Measurements from ENCODE around the gene LAMP1.

LAMP1 gene

GRCh38 chr13:113329656-113330312, 32.7 kb downstream of the LAMP1 start:
- no peak for DNase-seq (ENCODE audit: extremely low read depth, low read depth)

DNA sequence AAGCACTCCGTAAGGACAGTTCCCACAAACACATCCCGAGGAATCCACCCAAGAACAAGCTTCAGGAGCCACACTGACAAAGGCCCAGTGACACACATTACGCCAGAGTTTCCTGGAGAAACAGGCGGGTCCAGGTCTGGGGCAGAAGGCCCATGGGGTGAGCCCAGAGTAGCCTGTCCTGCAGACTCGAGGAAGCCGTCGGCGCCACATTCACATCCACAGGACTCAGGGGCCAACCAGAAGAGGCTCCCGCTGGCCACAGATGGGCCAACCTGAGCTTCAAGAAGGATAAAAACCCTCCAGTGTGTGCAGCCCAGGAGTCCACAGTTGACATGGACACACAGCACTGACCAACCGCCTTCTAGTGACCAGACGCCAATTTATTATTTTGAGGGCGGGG, 35.6 kb downstream of the LAMP1 start:
- TF ChIP-seq, protein P1, sequence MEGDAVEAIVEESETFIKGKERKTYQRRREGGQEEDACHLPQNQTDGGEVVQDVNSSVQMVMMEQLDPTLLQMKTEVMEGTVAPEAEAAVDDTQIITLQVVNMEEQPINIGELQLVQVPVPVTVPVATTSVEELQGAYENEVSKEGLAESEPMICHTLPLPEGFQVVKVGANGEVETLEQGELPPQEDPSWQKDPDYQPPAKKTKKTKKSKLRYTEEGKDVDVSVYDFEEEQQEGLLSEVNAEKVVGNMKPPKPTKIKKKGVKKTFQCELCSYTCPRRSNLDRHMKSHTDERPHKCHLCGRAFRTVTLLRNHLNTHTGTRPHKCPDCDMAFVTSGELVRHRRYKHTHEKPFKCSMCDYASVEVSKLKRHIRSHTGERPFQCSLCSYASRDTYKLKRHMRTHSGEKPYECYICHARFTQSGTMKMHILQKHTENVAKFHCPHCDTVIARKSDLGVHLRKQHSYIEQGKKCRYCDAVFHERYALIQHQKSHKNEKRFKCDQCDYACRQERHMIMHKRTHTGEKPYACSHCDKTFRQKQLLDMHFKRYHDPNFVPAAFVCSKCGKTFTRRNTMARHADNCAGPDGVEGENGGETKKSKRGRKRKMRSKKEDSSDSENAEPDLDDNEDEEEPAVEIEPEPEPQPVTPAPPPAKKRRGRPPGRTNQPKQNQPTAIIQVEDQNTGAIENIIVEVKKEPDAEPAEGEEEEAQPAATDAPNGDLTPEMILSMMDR (IDR thresholded peaks at IDR 0.05; ENCODE audit: low read depth, low read length): no peak
- DNase-seq (ENCODE audit: extremely low read depth, low read depth): no peak

More at GRCh38 chr13:113329656-113330312, 32.7 kb downstream of the LAMP1 start:
- TF ChIP-seq, protein P1 (IDR thresholded peaks at IDR 0.05; ENCODE audit: low read depth, low read length): no peak

GRCh38 chr13:113333076-113333475, 36.0 kb downstream of the LAMP1 start:
- DNase-seq (ENCODE audit: extremely low read depth, low read depth): no peak
- TF ChIP-seq, protein P1 (IDR thresholded peaks at IDR 0.05; ENCODE audit: low read depth, low read length): no peak

DNA sequence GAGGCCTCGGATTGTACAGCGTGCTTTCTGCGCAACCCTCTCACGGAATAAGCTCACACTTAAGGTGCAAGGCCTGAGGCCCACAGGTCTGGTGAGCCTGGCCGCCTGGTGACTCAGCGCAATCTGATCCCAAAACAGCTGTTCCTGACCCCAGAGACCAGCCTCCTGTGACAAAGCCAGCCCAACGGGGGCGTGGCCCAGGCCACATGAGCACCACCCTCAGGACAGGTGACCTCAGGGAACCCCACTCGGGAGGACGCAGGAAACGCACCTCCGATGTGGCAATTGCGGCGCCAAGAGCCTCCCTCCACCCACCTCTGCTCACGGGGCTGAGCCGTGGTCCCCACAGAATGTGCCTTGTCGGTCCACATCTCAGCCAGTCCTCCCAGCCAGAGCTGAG, 40.5 kb downstream of the LAMP1 start:
- TF ChIP-seq, protein P1 (IDR thresholded peaks at IDR 0.05; ENCODE audit: low read depth, low read length): no peak
- no peak for DNase-seq (ENCODE audit: extremely low read depth, low read depth)

DNA sequence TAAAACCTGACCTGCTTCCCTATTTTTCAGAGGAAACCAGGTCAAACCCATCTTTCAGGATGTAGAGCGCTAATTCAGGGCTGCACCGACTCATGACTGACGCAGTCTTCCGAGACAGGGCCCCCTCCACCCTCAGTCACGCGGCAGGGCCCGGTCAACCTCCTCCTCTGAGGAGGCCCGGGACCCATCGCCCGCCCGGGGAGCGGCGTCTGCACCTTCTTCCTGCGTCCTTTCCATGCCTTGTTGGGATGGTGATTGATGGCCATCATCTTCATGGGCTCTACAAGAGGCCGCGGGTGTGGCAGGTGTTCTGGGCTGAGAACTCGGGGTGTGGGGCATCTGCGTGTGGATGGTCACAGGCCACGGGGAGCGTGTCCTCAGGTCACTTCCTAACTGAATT, 40.9 kb downstream of the LAMP1 start:
- TF ChIP-seq, protein P1 (IDR thresholded peaks at IDR 0.05; ENCODE audit: low read depth, low read length): no peak
- no peak for DNase-seq (ENCODE audit: extremely low read depth, low read depth)

DNA sequence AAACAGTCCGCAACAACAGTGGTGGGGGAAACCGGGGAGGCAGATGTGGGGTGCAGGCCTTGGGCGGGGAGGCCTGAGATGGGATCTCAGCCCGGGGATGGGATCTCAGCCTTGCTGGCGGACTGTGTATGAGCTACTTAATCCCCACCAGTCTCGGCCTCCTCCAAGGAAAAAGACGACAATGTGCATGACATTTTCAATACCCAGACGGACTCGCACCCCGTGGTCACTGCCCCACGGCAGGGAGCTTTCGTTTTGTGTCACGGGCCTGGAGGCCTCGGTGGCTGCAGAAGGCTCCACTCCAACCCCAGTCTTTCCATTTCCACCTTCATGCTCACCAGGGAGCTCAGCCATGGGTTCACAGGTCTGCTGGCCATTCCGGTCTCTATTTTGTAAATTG, 41.4 kb downstream of the LAMP1 start:
- TF ChIP-seq, protein P1 (IDR thresholded peaks at IDR 0.05; ENCODE audit: low read depth, low read length): no peak
- no peak for DNase-seq (ENCODE audit: extremely low read depth, low read depth)

DNA sequence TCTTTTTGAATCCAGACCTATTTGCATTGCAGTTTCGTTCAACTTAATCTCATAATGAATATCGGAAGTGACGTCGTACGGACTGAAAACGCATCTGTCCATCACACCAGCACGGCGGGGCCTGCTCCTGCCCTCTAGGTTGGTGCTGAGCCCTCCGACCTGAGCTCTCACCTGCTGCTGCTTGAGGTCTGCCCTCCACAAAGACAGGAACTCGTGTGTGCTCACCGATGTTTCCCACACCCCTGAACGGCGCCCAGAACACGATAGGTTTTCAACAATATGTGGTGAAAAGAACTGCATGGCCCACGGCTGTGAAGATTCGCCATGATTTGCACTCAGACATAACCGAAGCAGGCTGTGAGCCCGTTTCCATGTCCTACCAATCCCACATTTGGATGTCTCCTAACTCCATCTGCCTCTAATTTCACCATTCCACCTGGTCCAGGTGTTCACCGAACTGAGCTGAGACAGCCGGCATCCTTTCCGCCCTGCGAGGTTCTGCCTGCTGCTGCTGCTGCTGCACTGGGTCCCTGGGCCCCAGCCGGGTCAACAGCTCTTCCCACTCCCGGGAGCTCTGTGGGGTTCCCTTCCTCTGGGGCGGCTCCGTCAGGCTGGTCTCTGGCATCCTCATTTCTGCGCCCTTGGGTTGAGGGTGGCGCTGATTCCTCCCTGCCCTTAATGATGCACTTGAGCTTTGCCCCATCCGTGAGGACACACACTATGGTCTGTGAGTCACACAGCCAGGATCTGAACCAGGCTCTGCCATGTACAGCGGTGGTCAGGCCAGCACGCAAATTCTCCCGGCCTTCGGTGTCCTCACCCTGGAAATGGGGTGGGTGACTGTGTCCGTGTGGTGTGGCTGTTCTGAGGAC, 46.0 kb downstream of the LAMP1 start:
- TF ChIP-seq, protein P1 (IDR thresholded peaks at IDR 0.05; ENCODE audit: low read depth, low read length): no peak
- DNase-seq (ENCODE audit: extremely low read depth, low read depth): no peak

Data from AG09319 (cell line).